ENCODE data around the gene RGS19.

- no peak for TF ChIP-seq CTCF (IDR thresholded peaks at IDR 0.05)
- TF ChIP-seq POLR2A (IDR thresholded peaks at IDR 0.05), result no peak
Observed at GRCh38 chr20:64052326-64052722, 27.0 kb downstream of the RGS19 start.
